Stimulated activated CD4-positive, alpha-beta T cell treated with anti-CD3 and anti-CD28 coated beads, Interleukin-4, amount 100 ng/mL, for 4 hours (primary cell): ENCODE measurements around the gene KCNK17.

ENCODE experiments used
- DNase-seq, 2 experiments: peaks; one replicate each; pipeline ENCODE4 v3.0.0-alpha.2; 2020

The KCNK17 gene

DNA sequence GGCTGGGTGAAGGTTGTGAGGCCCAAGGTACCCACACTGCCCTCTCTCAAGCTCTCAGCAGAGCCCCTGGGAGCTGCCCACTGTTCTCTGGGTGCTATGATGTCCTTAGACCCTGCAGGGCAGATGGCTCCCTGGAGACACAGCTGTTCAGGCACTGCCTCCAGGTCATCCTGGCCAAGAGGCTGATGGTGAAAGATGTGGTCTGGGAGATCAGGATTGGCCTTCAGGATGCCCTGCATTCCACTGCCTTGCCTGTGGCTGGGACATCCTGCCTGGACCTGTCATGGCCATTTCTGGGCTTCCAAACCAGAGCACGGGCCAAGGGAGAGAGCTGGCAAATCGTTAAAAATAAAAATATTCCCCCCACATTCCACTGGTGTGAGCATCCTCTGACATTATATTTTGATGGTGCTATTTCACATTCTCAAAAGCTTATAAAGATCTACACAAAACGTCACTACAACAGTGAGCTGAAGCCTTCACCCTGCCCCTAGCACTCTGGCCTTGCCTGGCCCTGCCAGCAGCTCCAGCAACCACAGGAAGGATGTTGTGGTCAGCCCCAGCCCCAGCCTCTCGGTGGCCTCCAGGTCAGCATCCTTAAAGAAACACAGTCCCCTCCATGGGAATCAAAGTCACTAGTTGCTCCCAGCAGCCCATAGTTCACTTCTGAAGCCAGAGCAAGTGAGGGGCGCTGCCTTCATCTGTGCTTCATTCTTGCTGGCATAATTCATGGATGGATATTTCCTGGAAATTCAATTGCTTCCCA is 21.7 kb upstream of the KCNK17 start:
- DNase-seq = no peak

DNA sequence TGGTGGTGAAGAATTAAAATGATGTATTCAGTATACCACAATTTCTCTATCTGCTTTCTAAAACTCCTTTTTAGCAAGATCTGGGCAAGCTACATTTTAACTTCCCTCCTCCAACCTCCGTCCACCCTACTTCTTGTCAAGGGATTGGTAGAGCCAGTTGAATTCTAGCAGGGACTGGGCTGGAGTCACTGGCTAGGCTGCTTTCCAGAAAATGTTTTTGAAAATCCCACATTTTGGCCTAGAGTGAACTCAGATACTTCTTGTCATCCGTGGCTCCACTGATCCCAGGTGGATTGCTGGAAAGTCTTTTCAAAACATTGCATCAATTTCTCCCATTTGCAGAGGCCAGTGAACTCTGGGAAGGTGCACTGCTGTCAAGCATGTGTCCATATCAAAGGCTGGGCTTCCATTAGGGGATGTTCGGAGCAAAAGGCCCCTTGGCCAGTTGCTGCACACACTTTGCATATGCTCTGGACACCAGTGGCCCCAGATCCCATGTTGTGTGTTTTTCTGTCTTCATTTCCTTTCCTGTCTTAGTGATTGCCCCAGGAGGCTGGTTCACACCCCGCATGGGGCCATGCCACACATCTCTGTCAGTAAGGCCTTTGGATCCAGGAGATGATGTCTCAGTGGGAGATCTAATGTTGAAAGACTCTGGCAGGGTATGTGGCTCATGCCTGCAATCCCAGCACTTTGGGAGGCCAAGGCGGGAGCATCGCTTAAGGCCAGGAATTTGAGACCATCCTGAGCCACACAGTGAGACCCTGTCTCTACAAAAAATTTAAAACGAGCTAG is 19.6 kb upstream of the KCNK17 start:
- no peak for DNase-seq

DNA sequence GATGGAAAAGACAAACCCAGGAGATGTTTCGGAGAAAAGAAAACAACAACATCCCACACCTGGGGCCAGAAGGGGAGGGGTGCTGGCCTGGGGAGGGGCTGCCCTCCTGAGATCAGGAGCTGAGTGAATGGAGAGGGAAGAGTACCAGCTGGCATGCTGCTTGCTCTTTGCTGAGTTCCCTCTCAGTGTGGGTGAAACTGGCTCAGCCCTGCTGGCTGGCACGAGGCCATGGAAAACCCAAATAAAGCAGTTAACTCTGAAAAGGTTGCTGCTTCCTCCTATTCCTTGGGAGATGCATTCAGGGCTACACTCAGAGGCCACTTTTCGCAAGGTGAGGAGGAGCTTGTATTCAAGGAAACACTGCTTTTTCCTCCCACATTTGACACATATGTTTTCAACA is 16.3 kb upstream of the KCNK17 start:
- no peak for DNase-seq

DNA sequence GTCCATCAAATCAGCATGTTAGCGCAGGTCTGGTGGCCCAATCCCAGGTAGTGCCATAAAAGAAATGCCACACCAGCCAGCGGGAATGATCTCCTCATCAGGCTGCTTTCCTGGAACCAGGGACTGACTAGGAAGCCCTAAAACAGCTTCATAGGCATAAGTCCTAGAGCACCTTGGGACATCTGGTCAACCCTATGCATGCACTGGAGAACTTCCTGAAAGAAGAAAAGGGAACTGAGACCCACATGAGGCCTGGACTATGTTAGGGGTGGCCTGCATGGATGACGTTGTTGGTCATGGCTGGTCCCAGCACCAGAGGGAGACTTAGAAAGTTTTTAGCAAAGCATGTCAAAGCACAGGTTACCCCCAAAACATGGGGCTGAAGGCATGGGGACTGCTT is 15.8 kb upstream of the KCNK17 start:
- no peak for DNase-seq

DNA sequence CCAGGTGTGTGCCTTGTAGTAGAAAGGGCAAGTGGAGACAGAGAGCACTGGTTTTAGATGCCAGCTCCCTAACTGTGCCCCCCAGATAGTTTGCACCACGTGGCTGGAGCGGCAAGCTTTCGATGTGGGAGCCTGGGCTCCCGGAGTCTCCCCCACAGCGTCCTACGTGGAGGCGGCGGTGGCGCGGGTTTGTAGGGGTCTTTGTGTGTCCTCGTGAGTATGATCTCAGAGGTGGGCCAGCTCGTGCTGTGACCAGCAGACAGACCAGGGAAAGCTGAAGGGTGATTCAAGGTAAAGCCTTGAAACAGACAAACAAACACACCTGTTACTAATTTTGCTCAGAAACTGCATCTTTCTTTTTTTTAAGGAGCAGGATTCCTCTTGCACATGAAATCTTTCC is 13.8 kb upstream of the KCNK17 start:
- no peak for DNase-seq

DNA sequence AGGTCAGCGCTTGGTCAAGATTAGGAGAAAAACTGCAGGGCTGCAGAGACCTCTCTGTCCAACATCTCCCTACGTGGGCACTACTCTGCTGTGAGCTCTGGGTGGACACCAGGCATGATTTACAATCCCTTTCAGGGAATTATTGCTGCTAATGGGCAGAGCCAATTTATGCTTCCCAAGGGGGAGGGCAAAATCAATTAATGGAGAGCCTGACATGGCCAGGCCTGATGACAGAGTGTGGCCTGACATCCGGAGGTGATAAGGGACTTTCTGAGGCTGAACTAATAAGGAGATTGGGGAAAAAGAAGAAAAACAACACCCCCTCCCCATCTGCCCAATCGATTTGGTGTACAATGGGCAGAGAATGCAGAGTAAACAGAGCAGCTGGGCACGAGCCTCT is 13.3 kb upstream of the KCNK17 start:
- DNase-seq = no peak

DNA sequence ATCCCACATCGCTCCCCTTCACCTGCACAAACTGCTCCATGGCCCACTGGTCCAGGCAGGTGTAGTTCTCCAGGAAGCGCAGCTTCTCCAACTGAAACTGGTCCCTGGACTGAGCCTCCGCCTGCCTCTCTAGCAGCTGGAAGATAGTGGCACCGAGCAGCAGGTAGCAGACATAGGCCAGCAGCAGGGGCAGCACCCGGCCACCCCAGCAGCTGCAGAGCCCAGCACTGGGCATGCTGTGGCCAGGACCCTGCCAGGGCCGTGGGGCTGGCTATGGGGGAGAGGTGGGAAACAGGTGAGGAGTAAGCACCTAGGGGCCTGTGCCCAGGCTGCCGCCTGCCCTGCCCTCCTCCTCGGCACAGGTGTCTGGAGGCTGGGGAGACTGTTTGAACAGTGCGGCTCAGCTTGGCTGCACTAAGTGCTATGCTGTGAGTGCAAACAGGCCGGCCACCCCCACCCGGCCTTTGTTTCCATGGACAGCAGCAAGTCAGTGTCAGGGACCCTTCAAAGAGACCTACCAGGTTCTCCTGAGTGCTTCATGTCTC is 8.2 kb upstream of the KCNK17 start, which contains the start of gene KCNK16:
Gene KCNK16 (minus strand): TSS at position 397 of the 545 bp plus-strand sequence. CDS start 162 bp downstream, at position 235.
- DNase-seq = no peak

DNA sequence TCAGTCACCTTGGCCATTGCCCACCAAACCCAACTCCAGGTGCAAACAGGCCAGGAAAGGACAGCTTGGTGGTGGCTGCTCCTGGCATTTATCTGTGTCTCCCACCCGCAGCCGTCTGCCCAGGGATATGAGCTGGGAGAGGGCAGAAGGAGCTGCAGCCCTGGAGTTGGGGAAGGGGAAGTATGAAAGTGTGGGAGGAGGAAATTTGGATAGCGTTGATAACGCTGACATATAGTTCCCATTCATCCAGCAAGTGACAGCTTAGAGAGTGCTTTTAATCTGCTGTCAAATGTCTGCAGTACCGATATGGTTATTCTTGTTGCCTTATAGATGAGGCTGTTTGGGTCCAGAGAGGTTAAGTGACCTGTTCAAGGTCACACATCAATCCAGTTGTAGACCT is 7.5 kb upstream of the KCNK17 start:
- no peak for DNase-seq

DNA sequence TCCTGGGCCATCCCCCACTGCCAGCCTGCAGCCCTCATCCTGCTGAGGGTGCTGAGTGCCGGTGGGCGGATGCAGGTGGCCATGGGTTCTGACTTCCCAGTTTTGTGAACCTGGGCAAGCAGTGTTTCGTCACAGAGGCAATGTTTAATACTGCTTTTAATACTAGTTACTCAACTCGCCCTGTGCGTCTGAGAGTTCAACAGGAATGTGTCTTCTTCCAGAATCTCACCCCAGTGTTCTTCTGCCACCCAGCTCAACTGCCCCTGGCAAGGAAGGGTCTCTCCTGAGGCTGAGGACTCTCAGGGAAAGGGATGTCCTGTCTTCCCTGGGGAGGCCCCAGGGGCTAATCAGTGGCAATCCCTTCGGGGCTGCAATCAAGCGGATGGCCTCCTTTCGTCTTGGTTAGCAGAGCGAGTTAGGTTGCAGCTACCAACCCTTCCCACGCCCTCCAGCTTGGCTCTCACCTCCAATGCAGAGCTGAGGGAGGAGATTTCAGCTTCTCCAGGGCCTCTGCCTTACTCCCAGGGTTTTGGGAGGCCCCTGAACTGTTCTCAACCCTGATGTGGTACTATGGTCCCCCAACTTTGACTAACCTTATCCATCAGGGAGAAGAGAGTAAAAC is 6.3 kb upstream of the KCNK17 start:
- no peak for DNase-seq

DNA sequence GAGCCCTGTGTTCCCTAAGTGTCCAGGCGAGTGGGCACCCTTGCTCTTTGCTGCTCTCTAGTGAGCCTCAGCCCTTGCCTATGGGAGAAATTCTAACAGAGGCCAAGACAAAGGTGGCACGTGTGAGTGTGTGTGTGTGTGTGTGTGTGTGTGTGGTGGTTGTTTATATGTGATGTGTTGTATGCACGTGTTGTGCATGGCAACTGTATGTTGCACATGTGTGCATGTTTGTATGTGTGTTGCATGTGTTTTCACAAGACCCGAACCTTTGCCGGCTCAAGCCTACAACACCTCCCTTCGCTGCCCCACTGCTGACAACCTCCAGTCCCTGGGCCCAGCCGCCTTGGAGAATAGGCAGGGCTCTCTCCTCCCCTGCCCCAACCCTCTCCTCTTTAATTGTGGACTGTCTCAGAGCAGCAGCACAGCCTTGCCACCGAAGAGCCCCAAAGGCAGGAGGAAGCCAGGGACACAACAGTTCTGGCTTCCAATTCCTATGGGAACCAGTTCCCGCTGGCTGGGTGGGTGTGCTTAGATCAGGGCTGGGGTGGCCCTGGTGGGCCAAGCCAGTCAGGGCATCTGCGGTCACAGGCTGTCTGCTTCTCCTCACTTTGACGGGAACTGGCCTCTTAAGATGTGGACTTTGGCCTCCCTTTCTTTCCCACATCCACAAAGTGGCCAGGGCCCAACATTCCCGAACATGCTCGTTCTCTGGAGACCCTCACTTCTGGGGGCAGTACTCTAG is 5.6 kb upstream of the KCNK17 start:
- DNase-seq = no peak

DNA sequence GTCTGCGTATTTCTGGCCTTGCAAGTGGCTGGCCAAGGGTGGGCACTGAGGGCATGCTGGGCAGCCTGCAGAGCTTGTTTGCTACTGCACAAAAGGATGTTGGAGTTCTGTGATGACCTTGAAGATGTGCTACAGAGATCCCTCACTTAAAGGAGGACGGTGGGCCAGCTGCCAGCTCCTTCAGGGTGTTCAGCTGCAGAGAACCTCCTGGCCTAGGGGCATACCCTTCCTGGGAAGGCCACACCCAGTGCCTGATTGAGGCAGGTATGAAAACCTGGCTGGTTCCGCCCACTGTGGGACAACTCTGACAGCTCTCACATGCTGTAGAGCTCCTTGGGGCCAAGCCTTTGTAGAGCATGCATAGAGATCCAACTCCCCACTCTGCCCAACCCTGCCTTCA is 3.0 kb upstream of the KCNK17 start:
- DNase-seq = no peak

DNA sequence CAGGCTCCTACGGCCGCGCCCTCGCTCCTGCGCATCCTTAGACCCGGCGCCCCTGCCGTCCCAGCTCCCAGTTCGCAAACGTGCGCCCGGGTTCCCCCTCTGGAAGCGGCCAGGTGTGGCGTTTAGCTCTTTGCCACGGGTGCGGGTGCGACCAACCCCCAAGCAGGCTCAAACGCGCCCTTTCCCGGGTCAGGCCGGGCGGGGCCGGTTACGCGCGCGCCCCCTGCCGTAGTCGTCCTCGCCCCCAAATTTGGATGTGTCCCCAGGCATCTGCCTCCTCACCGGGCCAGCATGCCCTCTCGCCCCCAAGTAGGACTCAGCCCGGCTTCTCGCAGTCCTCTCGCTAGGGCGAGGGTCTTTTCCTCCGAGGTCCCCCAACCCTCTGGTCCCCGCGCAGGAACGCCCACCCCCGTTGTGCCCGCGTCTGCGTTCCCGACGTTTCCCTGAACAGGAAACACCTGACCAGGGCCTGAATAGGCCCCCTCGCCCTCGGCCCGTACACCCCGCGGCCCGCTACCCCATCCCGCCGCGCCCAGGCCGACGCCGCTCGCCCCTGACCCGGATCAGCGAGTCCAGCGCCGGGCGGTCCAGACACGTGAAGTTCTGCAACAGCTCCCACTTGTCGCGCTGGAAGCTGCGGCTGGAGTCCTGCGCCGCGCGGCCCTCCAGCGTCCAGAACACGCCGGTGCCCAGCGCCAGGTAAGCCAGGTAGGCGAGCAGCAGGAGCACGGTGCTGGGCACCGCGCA is 520 bp downstream of the KCNK17 start:
- no peak for DNase-seq

DNA sequence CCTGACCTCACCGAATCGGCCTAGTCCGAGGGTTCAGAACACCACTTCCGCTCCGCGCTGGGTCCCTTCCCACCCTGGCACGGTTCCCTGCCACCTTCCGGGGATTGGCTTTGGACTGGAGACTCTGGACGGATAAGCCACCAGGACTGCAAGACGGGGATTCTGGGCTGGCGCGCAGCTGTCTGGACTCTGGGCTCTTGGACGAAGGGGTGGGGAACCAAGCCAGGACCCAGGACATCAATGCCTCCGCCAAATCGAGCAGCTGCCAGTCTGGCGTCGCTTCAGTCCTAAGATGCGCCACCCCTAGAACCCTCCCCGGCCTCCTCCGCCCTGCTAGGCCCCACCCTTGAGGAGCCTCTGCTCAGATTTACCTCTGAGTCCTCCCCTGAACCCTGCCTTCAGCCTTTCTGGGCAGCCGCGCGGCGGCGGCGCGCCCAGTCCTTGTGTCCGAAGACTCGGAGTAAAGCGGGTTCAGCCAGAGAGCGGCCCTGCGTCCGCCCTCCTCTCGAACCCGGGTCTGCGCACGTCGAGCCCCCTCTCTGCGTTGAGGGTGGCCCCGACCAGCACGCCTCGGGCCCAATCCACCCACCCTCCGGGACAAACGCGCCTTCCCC is 1.2 kb downstream of the KCNK17 start:
- DNase-seq = no peak

DNA sequence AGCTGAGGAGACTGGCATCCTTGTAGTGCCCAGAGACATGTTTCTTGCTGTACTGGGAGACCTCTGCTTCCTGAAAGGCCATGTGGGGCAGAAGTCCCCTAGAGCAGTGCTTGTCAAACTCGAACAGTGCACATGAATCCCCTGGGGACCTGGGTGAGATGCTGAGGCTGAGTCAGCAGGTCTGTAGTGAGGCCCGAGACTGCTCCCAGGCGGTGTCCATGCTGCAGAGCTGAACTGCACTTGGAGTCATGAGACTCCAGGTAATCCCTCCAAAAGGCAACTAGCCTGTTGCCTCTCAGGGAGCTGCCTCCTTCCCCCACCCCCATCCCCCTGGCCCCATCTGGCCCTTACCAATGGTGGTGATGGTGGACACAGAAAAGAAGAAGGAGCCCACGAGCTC is 3.7 kb downstream of the KCNK17 start:
- no peak for DNase-seq

DNA sequence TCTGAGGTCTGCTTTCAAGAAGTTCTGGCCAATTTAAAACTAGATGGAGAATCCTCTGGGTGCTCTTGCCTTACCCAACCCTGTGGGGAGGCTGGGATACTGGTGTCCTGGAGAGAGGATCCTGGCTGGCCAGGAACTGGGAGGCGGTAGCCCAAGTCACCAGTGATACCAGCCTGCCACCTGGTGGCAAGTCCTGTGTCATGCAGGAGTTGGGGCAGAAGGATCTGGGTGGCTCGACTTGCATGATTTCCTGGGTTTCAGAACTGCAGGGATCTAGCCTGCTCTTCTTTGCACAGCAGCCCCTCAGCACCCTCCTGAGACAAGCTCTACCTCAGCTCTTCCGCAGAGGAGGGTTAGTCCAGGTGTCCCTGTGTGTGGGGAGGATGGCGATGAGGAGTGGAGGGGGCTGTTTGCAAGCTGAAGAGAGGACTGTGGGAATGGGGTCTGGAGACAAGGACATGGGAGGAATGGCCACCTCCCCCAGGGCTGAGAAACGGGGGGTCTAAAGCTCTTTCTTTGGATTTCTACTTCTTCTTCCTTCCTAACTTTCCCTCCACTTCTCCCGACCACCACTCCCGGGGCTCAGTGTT is 4.2 kb downstream of the KCNK17 start:
- DNase-seq = peak; percentile 27 to 46

DNA sequence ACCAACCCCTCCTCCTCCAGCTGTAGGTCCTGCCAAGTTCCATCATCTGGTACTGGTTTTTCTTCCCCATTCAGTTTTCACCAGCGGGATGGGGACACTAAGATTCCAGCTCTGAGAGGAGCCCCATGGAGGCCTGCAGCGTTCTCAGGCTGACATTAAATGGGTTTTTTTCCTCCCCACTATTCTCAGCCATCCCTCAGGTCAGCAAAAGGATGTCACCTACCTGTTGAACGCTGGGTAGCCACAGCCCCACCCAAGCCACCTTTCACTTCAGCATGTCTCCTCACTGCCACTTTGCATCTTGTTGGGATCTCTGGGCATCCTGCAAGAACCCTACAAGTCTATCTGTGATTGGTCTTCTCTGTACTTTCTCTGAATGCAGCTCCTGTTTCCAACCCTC is 6.8 kb downstream of the KCNK17 start:
- no peak for DNase-seq

DNA sequence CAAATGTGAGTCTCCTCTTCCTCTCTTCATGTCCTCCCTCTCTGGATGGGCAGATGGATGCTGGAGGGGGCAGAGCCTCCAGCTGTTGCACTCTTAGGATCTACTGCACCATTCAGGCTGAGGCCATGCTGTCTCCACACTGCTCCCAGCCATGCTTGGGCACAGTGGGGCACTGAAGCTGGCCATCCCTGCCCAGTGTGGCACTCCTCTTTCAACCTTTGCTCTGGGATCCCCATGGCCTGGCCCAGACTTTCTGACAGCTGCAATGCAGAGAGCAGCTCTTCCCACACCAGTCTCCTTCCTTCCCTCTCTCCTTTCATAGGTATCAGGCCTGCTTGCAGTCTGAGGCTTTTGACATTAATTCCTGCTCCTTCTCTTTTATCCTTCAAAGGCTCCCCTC is 9.3 kb downstream of the KCNK17 start:
- no peak for DNase-seq

DNA sequence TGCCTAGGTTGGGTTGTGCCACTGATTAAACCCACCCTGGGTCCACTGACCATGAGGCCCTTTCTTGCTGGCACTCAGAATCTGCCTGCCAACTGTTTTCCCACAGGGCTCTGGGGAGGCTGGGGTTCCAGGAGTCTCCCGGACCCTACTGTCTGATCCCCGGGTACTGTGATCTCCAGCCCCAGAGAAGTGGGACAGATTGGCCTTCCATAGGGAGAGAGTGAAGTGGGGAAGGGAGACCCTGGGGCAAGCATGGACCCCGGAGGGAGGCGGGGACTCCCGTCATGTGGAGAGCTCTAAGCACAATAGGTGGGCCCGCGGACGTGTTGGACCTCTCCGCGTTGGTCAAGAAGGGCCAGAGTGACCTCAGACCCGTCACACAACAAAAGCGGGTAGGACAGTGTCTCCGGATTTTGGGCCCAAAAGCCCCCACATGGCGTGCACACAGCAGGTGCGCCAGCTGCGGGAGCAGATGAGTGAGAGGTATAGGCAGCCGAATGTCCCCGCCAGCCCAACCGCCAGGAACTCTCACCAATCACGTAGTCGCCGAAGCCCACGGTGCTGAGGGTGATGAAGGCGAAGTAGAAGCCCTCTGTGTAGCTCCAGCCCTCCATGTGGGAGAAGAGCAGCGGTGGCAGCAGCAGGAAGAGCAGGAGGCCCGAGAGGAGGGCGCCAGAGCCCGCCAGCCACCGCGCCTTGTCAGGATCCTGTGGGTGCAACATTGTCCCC is 10.6 kb downstream of the KCNK17 start:
- DNase-seq = no peak

DNA sequence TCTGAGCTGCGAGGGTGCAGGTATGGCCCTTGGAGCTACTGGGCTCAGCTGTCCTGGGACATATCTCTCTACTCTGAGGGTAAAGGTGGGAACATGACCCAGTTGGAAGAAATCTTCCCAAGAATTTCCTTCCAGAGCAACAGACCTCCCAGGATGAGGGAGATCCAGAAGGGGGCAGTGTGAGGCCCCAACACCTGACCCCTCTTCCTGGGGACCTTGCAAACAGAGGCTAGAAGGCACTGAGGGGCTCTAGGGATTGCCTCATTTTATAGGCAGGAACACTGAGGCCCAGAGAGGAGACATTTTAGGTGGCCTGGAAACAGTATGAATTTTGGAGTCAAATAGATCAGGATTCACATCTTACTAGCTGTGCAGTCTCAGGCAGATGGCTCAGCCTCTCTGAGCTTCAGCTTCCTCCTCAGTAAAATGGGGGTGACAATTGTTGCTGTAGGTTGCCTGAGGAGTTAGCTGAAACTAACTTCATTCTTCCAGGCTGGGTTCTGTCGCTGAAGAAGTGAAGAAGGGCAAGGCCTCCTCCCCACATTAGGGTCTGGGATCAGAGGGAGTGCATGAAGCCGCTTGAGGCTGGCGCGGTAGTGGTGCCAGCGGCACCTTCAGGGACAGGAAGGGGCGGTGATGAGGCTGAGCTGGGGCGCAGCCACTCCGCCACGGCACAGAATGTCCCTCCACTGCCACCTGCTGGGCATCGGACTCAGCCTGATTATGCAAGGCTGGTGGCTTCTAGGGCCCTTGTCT is 11.4 kb downstream of the KCNK17 start:
- DNase-seq = peak; percentile 78 to 91

DNA sequence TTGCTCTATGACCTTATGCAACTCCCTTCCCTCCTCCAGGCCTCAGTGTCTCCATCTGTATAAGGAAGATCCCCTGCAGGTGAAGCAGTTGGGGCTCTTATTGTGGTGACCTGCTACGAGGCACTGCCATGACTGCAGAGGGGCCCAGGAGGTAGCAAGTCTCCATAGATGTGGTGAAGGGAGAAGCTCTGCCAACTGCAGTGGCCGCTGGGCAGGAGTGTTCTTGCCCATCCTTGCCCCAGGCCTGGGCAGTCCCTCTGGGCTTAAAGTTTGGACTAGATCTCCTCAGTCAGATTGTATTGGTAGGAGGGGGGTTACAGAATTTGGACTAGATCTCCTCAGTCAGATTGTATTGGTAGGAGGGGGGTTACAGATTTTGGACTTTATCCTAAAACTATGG is 12.2 kb downstream of the KCNK17 start:
- DNase-seq = no peak
